HEK293 (cell line): ENCODE results near the gene PLA2G4B.

Source experiments
- CTCF ChIA-PET: fragments of 350-600 bp; formaldehyde crosslinking; extraction: SDS; loops from one replicate; lab custom pipeline; 2021; ENCODE audit warnings: antibody characterized with exemption; lab: Yijun Ruan, JAX
- POLR2A ChIA-PET: fragments of 300-600 bp; formaldehyde crosslinking; extraction: SDS; loops from one replicate; lab custom pipeline; 2020; ENCODE audit warnings: antibody characterized with exemption, inconsistent platforms; lab: Yijun Ruan, JAX
- H3K27ac ChIP-seq: fragments of 200-500 bp; sonication (Bioruptor generic); 2 replicates; pipeline ENCODE4 v1.5.1; 2014; ENCODE audit warnings: low read depth, low read length, control low read depth, inconsistent platforms; ENCODE audit errors: extremely low read depth
- H3K36me3 ChIP-seq, 2 experiments: fragments of 200-500 bp in 1 of 2; sonication (Bioruptor generic) in 1 of 2; 1 replicate in 1 of 2; 2 replicates in 1 of 2; pipeline ENCODE4 v1.5.1; 2014 to 2017; ENCODE audit warnings: inconsistent platforms in 2 of 2, low read length in 2 of 2; ENCODE audit not compliant: control insufficient read depth in 2 of 2, insufficient read depth in 1 of 2
- H3K4me1 ChIP-seq: fragments of 200-500 bp; sonication (Bioruptor generic); 2 replicates; pipeline ENCODE4 v1.5.1; 2014; ENCODE audit warnings: mild to moderate bottlenecking, low read length, inconsistent platforms; ENCODE audit not compliant: control insufficient read depth, insufficient read depth
- H3K4me3 ChIP-seq: 2 replicates; pipeline ENCODE4 v1.5.1; 2011; ENCODE audit warnings: low read depth, mild to moderate bottlenecking, control low read depth, low read length, moderate library complexity
- H3K9me3 ChIP-seq: fragments of 200-500 bp; sonication (Bioruptor generic); 2 replicates; pipeline ENCODE4 v1.5.1; 2014; ENCODE audit warnings: low read depth, low read length, inconsistent platforms; ENCODE audit not compliant: control insufficient read depth, insufficient read depth
- HOXC10 ChIP-seq: sonication (generic); formaldehyde crosslinking; IDR thresholded peaks from 2 replicates; pipeline ENCODE4 v1.8.1; 2023; ENCODE audit warnings: mild to moderate bottlenecking, missing genetic modification reagents
- PRDM10 ChIP-seq: fragments of 450-650 bp; formaldehyde crosslinking; IDR thresholded peaks from 2 replicates; pipeline ENCODE4 v1.5.1; 2016; ENCODE audit warnings: missing biosample characterization, missing genetic modification characterization
- ZBTB11 ChIP-seq: fragments of 450-650 bp; formaldehyde crosslinking; conservative IDR thresholded peaks from 2 replicates; pipeline ENCODE4 v1.5.1; 2016; ENCODE audit warnings: low read depth, missing biosample characterization, missing genetic modification characterization
- ZNF112 ChIP-seq: fragments of 450-650 bp; formaldehyde crosslinking; IDR thresholded peaks from 2 replicates; pipeline ENCODE4 v1.5.0; 2017; ENCODE audit warnings: missing biosample characterization, missing genetic modification characterization
- ZNF114 ChIP-seq: fragments of 450-650 bp; formaldehyde crosslinking; IDR thresholded peaks from 2 replicates; pipeline ENCODE4 v1.5.0; 2017; ENCODE audit warnings: missing biosample characterization, missing genetic modification characterization
- ZNF148 ChIP-seq: fragments of 450-650 bp; formaldehyde crosslinking; IDR thresholded peaks from 2 replicates; pipeline ENCODE4 v1.5.0; 2017; ENCODE audit warnings: missing biosample characterization, missing genetic modification characterization, borderline replicate concordance
- ZNF266 ChIP-seq: fragments of 450-650 bp; formaldehyde crosslinking; IDR thresholded peaks from 2 replicates; pipeline ENCODE4 v1.5.1; 2016; ENCODE audit warnings: missing biosample characterization, missing genetic modification characterization, low read depth
- ZNF335 ChIP-seq: fragments of 450-650 bp; formaldehyde crosslinking; conservative IDR thresholded peaks from 2 replicates; pipeline ENCODE4 v1.5.1; 2016; ENCODE audit warnings: missing biosample characterization, missing genetic modification characterization
- ZNF404 ChIP-seq: fragments of 450-650 bp; formaldehyde crosslinking; IDR thresholded peaks from 2 replicates; pipeline ENCODE4 v1.5.1; 2017; ENCODE audit warnings: missing biosample characterization, missing genetic modification characterization
- ZNF544 ChIP-seq: fragments of 450-650 bp; formaldehyde crosslinking; IDR thresholded peaks from 2 replicates; pipeline ENCODE4 v1.5.0; 2017; ENCODE audit warnings: missing biosample characterization, missing genetic modification characterization
- ZNF654 ChIP-seq: fragments of 450-650 bp; formaldehyde crosslinking; IDR thresholded peaks from 2 replicates; pipeline ENCODE4 v1.5.1; 2016; ENCODE audit warnings: low read depth, missing biosample characterization, missing genetic modification characterization
- ZNF707 ChIP-seq: fragments of 450-650 bp; formaldehyde crosslinking; IDR thresholded peaks from 2 replicates; pipeline ENCODE4 v1.5.1; 2016; ENCODE audit warnings: missing biosample characterization, missing genetic modification characterization
- ZSCAN16 ChIP-seq: fragments of 450-650 bp; formaldehyde crosslinking; IDR thresholded peaks from 2 replicates; pipeline ENCODE4 v1.5.1; 2016; ENCODE audit warnings: missing biosample characterization, missing genetic modification characterization
- TF ChIP-seq, protein P1 (sequence below): fragments of 450-650 bp; formaldehyde crosslinking; IDR thresholded peaks from 2 replicates; pipeline ENCODE4 v1.5.1; 2016; ENCODE audit warnings: missing biosample characterization, missing genetic modification characterization
- TF ChIP-seq, protein P2 (sequence below): fragments of 450-650 bp; formaldehyde crosslinking; IDR thresholded peaks from 2 replicates; pipeline ENCODE4 v1.5.1; 2016; ENCODE audit warnings: missing biosample characterization, missing genetic modification characterization, low read depth

Gene PLA2G4B

GRCh38 chr15:41888662-41889253 lies 50.1 kb downstream of the PLA2G4B start:
- H3K9me3 ChIP-seq, result no peaks in the 10 kb centered on the region
- TF ChIP-seq ZNF112 (no peak), HOXC10 (CRISPR knock-in tag) (no peak), ZNF114 (no peak), ZNF266 (tag by site-specific recombination) (no peak), ZBTB11 (no peak), ZNF707 (tag by site-specific recombination) (no peak), ZNF148 (tag by site-specific recombination) (no peak), ZSCAN16 (tag by site-specific recombination) (no peak), ZNF404 (no peak), ZNF544 (no peak), ZNF654 (tag by site-specific recombination) (no peak), ZNF335 (tag by site-specific recombination) (no peak), PRDM10 (tag by site-specific recombination) (no peak)
- TF ChIP-seq, protein P1, sequence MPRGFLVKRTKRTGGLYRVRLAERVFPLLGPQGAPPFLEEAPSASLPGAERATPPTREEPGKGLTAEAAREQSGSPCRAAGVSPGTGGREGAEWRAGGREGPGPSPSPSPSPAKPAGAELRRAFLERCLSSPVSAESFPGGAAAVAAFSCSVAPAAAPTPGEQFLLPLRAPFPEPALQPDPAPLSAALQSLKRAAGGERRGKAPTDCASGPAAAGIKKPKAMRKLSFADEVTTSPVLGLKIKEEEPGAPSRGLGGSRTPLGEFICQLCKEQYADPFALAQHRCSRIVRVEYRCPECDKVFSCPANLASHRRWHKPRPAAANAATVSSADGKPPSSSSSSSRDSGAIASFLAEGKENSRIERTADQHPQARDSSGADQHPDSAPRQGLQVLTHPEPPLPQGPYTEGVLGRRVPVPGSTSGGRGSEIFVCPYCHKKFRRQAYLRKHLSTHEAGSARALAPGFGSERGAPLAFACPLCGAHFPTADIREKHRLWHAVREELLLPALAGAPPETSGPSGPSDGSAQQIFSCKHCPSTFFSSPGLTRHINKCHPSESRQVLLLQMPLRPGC, result no peak
- TF ChIP-seq, protein P2, sequence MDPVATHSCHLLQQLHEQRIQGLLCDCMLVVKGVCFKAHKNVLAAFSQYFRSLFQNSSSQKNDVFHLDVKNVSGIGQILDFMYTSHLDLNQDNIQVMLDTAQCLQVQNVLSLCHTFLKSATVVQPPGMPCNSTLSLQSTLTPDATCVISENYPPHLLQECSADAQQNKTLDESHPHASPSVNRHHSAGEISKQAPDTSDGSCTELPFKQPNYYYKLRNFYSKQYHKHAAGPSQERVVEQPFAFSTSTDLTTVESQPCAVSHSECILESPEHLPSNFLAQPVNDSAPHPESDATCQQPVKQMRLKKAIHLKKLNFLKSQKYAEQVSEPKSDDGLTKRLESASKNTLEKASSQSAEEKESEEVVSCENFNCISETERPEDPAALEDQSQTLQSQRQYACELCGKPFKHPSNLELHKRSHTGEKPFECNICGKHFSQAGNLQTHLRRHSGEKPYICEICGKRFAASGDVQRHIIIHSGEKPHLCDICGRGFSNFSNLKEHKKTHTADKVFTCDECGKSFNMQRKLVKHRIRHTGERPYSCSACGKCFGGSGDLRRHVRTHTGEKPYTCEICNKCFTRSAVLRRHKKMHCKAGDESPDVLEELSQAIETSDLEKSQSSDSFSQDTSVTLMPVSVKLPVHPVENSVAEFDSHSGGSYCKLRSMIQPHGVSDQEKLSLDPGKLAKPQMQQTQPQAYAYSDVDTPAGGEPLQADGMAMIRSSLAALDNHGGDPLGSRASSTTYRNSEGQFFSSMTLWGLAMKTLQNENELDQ (tag by site-specific recombination), result no peak
- TF ChIP-seq, all 188 proteins: peak for 0
- ChIA-PET CTCF (no interaction called here), POLR2A (no interaction called here)
- Histone ChIP-seq H3K4me1 (no peaks in the 10 kb centered on the region), H3K36me3 (no peaks in the 10 kb centered on the region), H3K4me3 (no peak overlapping the region), H3K27ac (no peak overlapping the region)
